HepG2 (cell line): ENCODE measurements around the gene PTPN3. TPM values are rescaled to one million over a fixed set of nuclear protein-coding genes. Genes with fewer than 3 reads are reported as not detected.

Source experiments
- ATAC-seq: fragments of 200-7000 bp; cut with Tn5 transposase; 3 replicates; pipeline ENCODE4 v1.9.1; 2020; ENCODE audit warnings: mild to moderate bottlenecking, moderate library complexity
- BruUV-seq: library from RNA; stranded (reverse); fragments of 400-500 nt; replicated peaks from 2 replicates; lab custom pipeline; 2021; lab: Mats Ljungman, UMichigan
- CTCF ChIA-PET: fragments of 300-600 bp; formaldehyde crosslinking; extraction: SDS; loops from one replicate; lab custom pipeline; 2021; ENCODE audit warnings: low total read pairs, inconsistent platforms, low intra/inter-chr PET ratio; lab: Yijun Ruan, JAX
- POLR2A ChIA-PET: fragments of 350-600 bp; sonication (Branson Sonifier 250); formaldehyde crosslinking; loops from one replicate; lab custom pipeline; 2020; ENCODE audit warnings: antibody characterized with exemption, inconsistent platforms; lab: Yijun Ruan, JAX
- DNase-seq: peaks from one replicate; pipeline ENCODE4 v3.0.0-alpha.2; 2015; ENCODE audit warnings: low spot score
- FAIRE-seq: peaks from 3 replicates; lab custom pipeline; 2011; peaks lifted over from hg19 to GRCh38; lab: Jason Lieb, UNC
- H2AFZ ChIP-seq: one replicate; pipeline ENCODE4 v1.6.1; 2011; ENCODE audit warnings: low read length, inconsistent platforms
- H3K27ac ChIP-seq: fragments of 300-600 bp; 3 replicates; pipeline ENCODE4 v1.8.0; 2011; ENCODE audit warnings: mixed run types, mild to moderate bottlenecking, mixed read lengths, low read length, inconsistent platforms; ENCODE audit not compliant: insufficient read depth; ENCODE audit errors: extremely low read length
- H3K27me3 ChIP-seq, 2 experiments: fragments of 200-600 bp in 1 of 2; 2 replicates in 1 of 2; 3 replicates in 1 of 2; pipeline versions ENCODE4 v1.6.0 to v1.8.0; 2011; ENCODE audit warnings: low read length in 2 of 2, mild to moderate bottlenecking in 2 of 2, moderate library complexity in 2 of 2, inconsistent platforms in 1 of 2; ENCODE audit not compliant: insufficient read depth in 2 of 2, control insufficient read depth in 1 of 2
- H3K36me3 ChIP-seq, 2 experiments: fragments of 200-600 bp in 1 of 2; replicated peaks in 1 of 2; 2 replicates in 1 of 2; 3 replicates in 1 of 2; pipeline versions ENCODE4 v1.5.1 to v1.8.0; 2011; ENCODE audit warnings: low read length in 2 of 2, inconsistent platforms in 1 of 2; ENCODE audit not compliant: insufficient read depth in 2 of 2, control insufficient read depth in 1 of 2
- H3K4me1 ChIP-seq: 2 replicates; pipeline ENCODE4 v1.5.1; 2012; ENCODE audit warnings: low read length, inconsistent platforms; ENCODE audit not compliant: insufficient read depth
- H3K4me2 ChIP-seq: 2 replicates; pipeline ENCODE4 v1.6.0; 2011; ENCODE audit warnings: low read depth, low read length, inconsistent platforms
- H3K4me3 ChIP-seq, 3 experiments: fragments of 200-600 bp in 1 of 3; sonication (generic), shearing (Covaris generic) in 1 of 3; replicated peaks in 1 of 3; 2 replicates each; pipeline ENCODE4 v1.5.1; 2011 to 2016; ENCODE audit warnings: low read length in 3 of 3, inconsistent platforms in 2 of 3, low read depth in 2 of 3, mild to moderate bottlenecking in 2 of 3, control low read depth in 1 of 3, mixed read lengths in 1 of 3; ENCODE audit not compliant: insufficient read depth in 1 of 3
- H3K79me2 ChIP-seq: one replicate; pipeline ENCODE4 v1.6.1; 2011; ENCODE audit warnings: low read length, inconsistent platforms; ENCODE audit not compliant: insufficient read depth
- H3K9ac ChIP-seq: 2 replicates; pipeline ENCODE4 v1.6.0; 2011; ENCODE audit warnings: mild to moderate bottlenecking, low read depth, low read length, inconsistent platforms; ENCODE audit not compliant: insufficient read depth
- H3K9me3 ChIP-seq: 2 replicates; pipeline ENCODE4 v1.5.1; 2012; ENCODE audit warnings: mild to moderate bottlenecking, low read length
- H4K20me1 ChIP-seq: 2 replicates; pipeline ENCODE4 v1.6.0; 2011; ENCODE audit warnings: inconsistent platforms, mild to moderate bottlenecking, low read length, moderate library complexity; ENCODE audit not compliant: insufficient read depth
- EHMT2 ChIP-seq: fragments of 200-600 bp; sonication (generic); IDR thresholded peaks from 2 replicates; pipeline ENCODE4 v1.7.0; 2017; ENCODE audit warnings: antibody characterized with exemption, low read depth, low read length, borderline replicate concordance
- KMT2B ChIP-seq: IDR thresholded peaks from 2 replicates; pipeline ENCODE4 v1.6.1; 2016; ENCODE audit warnings: missing genetic modification reagents, missing compliant biosample characterization
- MED13 ChIP-seq: sonication (generic); formaldehyde crosslinking; IDR thresholded peaks from 2 replicates; pipeline ENCODE4 v1.5.0; 2020; ENCODE audit warnings: missing genetic modification reagents
- PBX3 ChIP-seq: sonication (generic); formaldehyde crosslinking; IDR thresholded peaks from 2 replicates; pipeline ENCODE4 v1.8.1; 2023; ENCODE audit warnings: missing genetic modification reagents, inconsistent platforms, borderline replicate concordance
- RXRA ChIP-seq: sonication (generic); formaldehyde crosslinking; IDR thresholded peaks from 2 replicates; pipeline ENCODE4 v1.5.1; 2020; ENCODE audit warnings: missing genetic modification reagents
- USF2 ChIP-seq, 2 experiments: sonication (generic) in 1 of 2; formaldehyde crosslinking in 1 of 2; IDR thresholded peaks; 2 replicates each; pipeline versions ENCODE4 v1.5.1 to v1.6.1; 2011 to 2020; ENCODE audit warnings: borderline replicate concordance in 1 of 2, low read depth in 1 of 2, low read length in 1 of 2, mild to moderate bottlenecking in 1 of 2, missing genetic modification reagents in 1 of 2, moderate library complexity in 1 of 2
- ZNF646 ChIP-seq: sonication (generic); formaldehyde crosslinking; IDR thresholded peaks from 2 replicates; pipeline ENCODE4 v1.9.0; 2021; ENCODE audit warnings: mild to moderate bottlenecking, missing genetic modification reagents
- WGBS: methylation state at CpG from one replicate; pipeline ENCODE4 v1.1.6; 2017; ENCODE audit warnings: low lambda C conversion rate; 5-methylcytosine and 5-hydroxymethylcytosine counted together
- in situ Hi-C: cut with HindIII; loops from 2 replicates; pipeline ENCODE4 v1.10.0; 2017; ENCODE audit warnings: low pct_unique_long_range_greater_than_20kb; ENCODE audit not compliant: extremely low pct_ligation_motif_present
- intact Hi-C: fragments of 100-400 bp; cut with micrococcal nuclease; formaldehyde crosslinking; loops from one replicate; pipeline ENCODE4 v1.10.0; 2022; ENCODE audit not compliant: unreplicated experiment
- polyA plus RNA-seq, 8 experiments: library from polyadenylated mRNA; depleted of rRNA in 3 of 8; stranded (reverse) in 7 of 8; unstranded in 1 of 8; fragments of >200 nt; fragmentation: Illumina TruSeq in 4 of 8; extraction: Trizol in 4 of 8; gene quantifications; 2 replicates each; pipeline versions ENCODE4 v1.2.1 to v1.2.3, GENCODE V29; 2011 to 2016; ENCODE audit warnings: low read depth in 4 of 8, missing spikeins in 1 of 8, mixed read lengths in 1 of 8; ENCODE audit not compliant: insufficient read depth in 1 of 8
- total RNA-seq, 5 experiments: library from RNA; depleted of rRNA; stranded (reverse); fragments of >200 nt; fragmentation: Illumina TruSeq; extraction: Trizol; gene quantifications; 2 replicates each; pipeline ENCODE4 v1.2.3, GENCODE V29; 2016; ENCODE audit warnings: low read depth in 1 of 5

PTPN3 gene
- total and polyA plus RNA-seq, 2 of the 13 experiments (the other 11 are each of a cell fraction or from before 2014, with no cell fraction given), result 5.6 to 20.5 TPM

- ATAC-seq (no peak), DNase-seq (no peak), FAIRE-seq (no peak)
- ChIA-PET POLR2A (interaction anchor here (2.0 kb wide), 1 partner anchor 10 kb away, joined by 6 read pairs; no protein-coding TSS in a partner anchor), CTCF (no interaction called here)
- no peaks in the 10 kb centered on the region for H3K27me3 ChIP-seq
- BruUV-seq, result no TSS peak
- peaks cover 3 to 9% of the 10 kb centered on the region in 2 experiments; a peak in 3 of 5 replicates for H3K36me3 ChIP-seq
- no peak overlapping the region for H3K9ac ChIP-seq
- H3K4me1 ChIP-seq, result peaks cover 11% of the 10 kb centered on the region
- H3K4me2 ChIP-seq, result no peak overlapping the region
- H2AFZ ChIP-seq, result no peak overlapping the region
- in situ Hi-C loops (no loop called here), intact Hi-C loops (loop anchor here (1.0 to 5.0 kb wide), 2 partner anchors 40 to 51 kb away; no protein-coding TSS in a partner anchor)
- H3K27ac ChIP-seq, result no peak overlapping the region
- no peaks in the 10 kb centered on the region for H3K9me3 ChIP-seq
- no peaks in the 10 kb centered on the region for H4K20me1 ChIP-seq
- peaks cover 4% of the 10 kb centered on the region for H3K79me2 ChIP-seq
- H3K4me3 ChIP-seq, result no peak overlapping the region
- 97% methylated on average over 12 of the region's 12 CpGs for WGBS
- TF ChIP-seq USF2 (IDR thresholded peaks at IDR 0.05; ENCODE audit: low read depth, low read length), result no peak
- TF ChIP-seq USF2 (CRISPR knock-in tag; IDR thresholded peaks at IDR 0.05; ENCODE audit: borderline replicate concordance), result no peak
- TF ChIP-seq KMT2B (CRISPR knock-in tag), result no peak
- TF ChIP-seq ZNF646 (CRISPR knock-in tag), result no peak
- TF ChIP-seq RXRA (CRISPR knock-in tag), result no peak
- no peak for TF ChIP-seq EHMT2
- no peak for TF ChIP-seq PBX3 (CRISPR knock-in tag)
- TF ChIP-seq MED13 (CRISPR knock-in tag), result no peak
Observed at GRCh38 chr9:109466623-109467590, 31.2 kb downstream of the PTPN3 start.
